Measurements from ENCODE around the gene ACADSB. TPM values are rescaled to one million over a fixed set of nuclear protein-coding genes. Genes with fewer than 3 reads are reported as not detected.

Gene ACADSB
- total RNA-seq, 2 experiments from 2014 or later = 15.4 to 17.3 TPM

Other genes with a start within 250 kb of the ACADSB start
- 1 to 10 TPM; 2.8 to 3.1 TPM for gene CUZD1, start 163.1 kb upstream of the ACADSB start, total RNA-seq
- gene FAM24B, start 129.4 kb upstream of the ACADSB start, total RNA-seq = 10 to 100 TPM in 1 of 2 experiments, 1 to 10 TPM in 1; 9.3 to 11.0 TPM
- gene FAM24A, start 98.4 kb upstream of the ACADSB start, total RNA-seq = not detected
- 10 to 100 TPM; 11.5 to 12.7 TPM for gene C10orf88, start 54.8 kb upstream of the ACADSB start, total RNA-seq
- gene PSTK, start 28.6 kb upstream of the ACADSB start, total RNA-seq = 1 to 10 TPM; 3.2 to 4.0 TPM
- gene IKZF5, start 211 bp upstream of the ACADSB start, total RNA-seq = 10 to 100 TPM; 12.1 to 12.5 TPM
- gene HMX3, start 127.0 kb downstream of the ACADSB start, total RNA-seq = not detected
- gene HMX2, start 139.1 kb downstream of the ACADSB start, total RNA-seq = not detected
- 100 to 1,000 TPM; 265 to 267 TPM for gene BUB3, start 145.4 kb downstream of the ACADSB start, total RNA-seq